Psoas muscle (tissue), 8 donors: ENCODE results near the gene STT3A. TPM values are rescaled to one million over a fixed set of nuclear protein-coding genes. Genes with fewer than 3 reads are reported as not detected.

Experiments used
- ATAC-seq, 4 donors: fragments of 200-7000 bp; cut with Tn5 transposase; one replicate each; pipeline ENCODE4 v1.9.1; 2020; ENCODE audit warnings: moderate library complexity in 3 of 4, mild to moderate bottlenecking in 2 of 4
- DNase-seq, 2 donors: peaks; one replicate each; pipeline ENCODE4 v3.0.0-alpha.2; 2020
- H3K27ac ChIP-seq: fragments of 200-600 bp; one replicate; pipeline ENCODE4 v1.8.0; 2022
- H3K27me3 ChIP-seq, 3 donors: fragments of 200-600 bp in 1 of 3; one replicate each; pipeline versions ENCODE4 v1.6.1 to v1.8.0; 2013 to 2022; ENCODE audit warnings: low read length in 2 of 3, mild to moderate bottlenecking in 2 of 3, moderate library complexity in 1 of 3; ENCODE audit not compliant: insufficient read depth in 3 of 3
- H3K36me3 ChIP-seq, 2 donors: fragments of 200-600 bp in 1 of 2; one replicate each; pipeline versions ENCODE4 v1.6.1 to v1.8.0; 2013 to 2022; ENCODE audit warnings: low read depth in 1 of 2, mild to moderate bottlenecking in 1 of 2, moderate library complexity in 1 of 2; ENCODE audit not compliant: insufficient read depth in 1 of 2
- H3K4me1 ChIP-seq: fragments of 200-600 bp; one replicate; pipeline ENCODE4 v1.8.0; 2022
- H3K4me3 ChIP-seq: fragments of 200-600 bp; one replicate; pipeline ENCODE4 v1.8.0; 2022; ENCODE audit warnings: mild to moderate bottlenecking
- H3K9me3 ChIP-seq: fragments of 200-600 bp; one replicate; pipeline ENCODE4 v1.8.0; 2022
- CTCF ChIP-seq: fragments of 200-600 bp; IDR thresholded peaks from one replicate; pipeline ENCODE4 v1.8.0; 2022; ENCODE audit warnings: antibody characterized with exemption
- WGBS, 3 donors: extraction: QIAGEN DNeasy Blood & Tissue Kit; methylation state at CpG; one replicate each; pipeline versions ENCODE4 v1.1.6 to v1.1.7; 2013; 5-methylcytosine and 5-hydroxymethylcytosine counted together
- intact Hi-C, 2 donors: fragments of 100-400 bp; cut with DNase I; formaldehyde crosslinking; loops; one replicate each; pipeline versions ENCODE4 v1.11.0 to v1.14.2; 2022
- polyA plus RNA-seq, 3 donors: library from polyadenylated mRNA; stranded (reverse); fragments of 200-250 nt; gene quantifications; one replicate each; pipeline ENCODE4 v1.2.3, GENCODE V29; 2013
- total RNA-seq, 4 donors: library from RNA; stranded (reverse); fragmentation: NEBNext Ultra II Directional in 2 of 4; extraction: Animal tissue kit (Norgen Biotek cat#: 25700) in 2 of 4; gene quantifications; one replicate each; pipeline versions ENCODE4 v1.2.1 to v1.2.4, GENCODE V29; 2021 to 2023
- donor health status: healthy with polysubstance abuse.
- donor health status: DM: no; HTN: no; CAD: no; lungs with moderate emphysema.
- donor health status: Bipolar disorder and iron deficiency.
- donor health status: healthy.
- donor health status: DM: yes; HTN: yes; CAD: no.
- donor health status: DM: no; HTN: no; CAD: no.
- donor health status: DM: no; HTN: no; CAD: no.
- donor health status: DM: yes; HTN: yes; CAD: no.

The STT3A gene
- total and polyA plus RNA-seq, 7 donors: 23.3 to 58.9 (median 31.4) TPM

GRCh38 chr11:125667151-125667550 is 74.5 kb downstream of the STT3A start:
- Histone ChIP-seq H3K4me1 (no peaks in the 10 kb centered on the region), H3K27me3 (no peaks in the 10 kb centered on the region), H3K9me3 (peaks cover 8% of the 10 kb centered on the region), H3K36me3 (no peaks in the 10 kb centered on the region), H3K27ac (no peak overlapping the region), H3K4me3 (no peak overlapping the region)
- intact Hi-C loops: no loop called here
- DNase-seq (no peak), ATAC-seq (no peak)
- no peak for TF ChIP-seq CTCF
- 97 to 98% (median 97%) methylated on average over 2 of the region's 2 CpGs for WGBS, 3 donors

DNA sequence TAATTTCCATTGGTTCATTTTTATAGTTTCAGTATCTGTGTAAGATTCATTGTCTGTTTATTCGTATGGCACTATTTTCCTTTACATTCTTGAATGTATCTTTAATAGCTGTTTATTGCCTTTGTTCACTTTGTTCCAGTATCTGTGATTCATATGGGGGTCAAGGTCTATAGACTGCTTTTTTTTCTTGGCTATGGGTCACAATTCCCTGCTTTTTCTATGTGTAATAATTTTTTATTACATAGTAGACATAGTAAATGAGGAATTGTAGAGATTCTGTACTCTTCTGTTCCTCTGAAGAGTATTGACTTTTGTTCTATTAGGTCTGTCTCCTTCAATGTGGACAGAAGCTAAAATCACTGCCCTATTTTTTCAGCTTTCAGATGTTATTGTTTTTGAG is 77.5 kb downstream of the STT3A start:
- Histone ChIP-seq H3K27ac (no peak overlapping the region), H3K9me3 (no peaks in the 10 kb centered on the region), H3K36me3 (no peaks in the 10 kb centered on the region)

DNA sequence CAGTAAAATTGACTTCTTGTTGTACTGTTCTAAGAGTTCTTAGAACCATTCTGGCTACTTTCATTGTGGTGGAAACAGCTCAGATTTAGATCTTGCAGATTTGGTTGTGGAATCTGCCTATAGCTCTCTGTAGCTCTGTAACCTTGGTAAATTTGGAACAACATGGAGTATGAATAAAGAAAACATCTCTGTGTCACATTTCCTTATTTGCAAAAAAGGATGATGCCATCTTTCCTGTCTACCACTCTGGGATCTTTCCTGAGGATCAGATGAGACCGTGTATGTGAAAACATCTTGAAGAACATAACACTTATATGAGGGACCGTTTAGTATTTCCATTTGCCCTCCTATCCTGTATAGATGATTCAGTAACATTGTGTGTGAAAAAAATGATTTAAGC is 78.9 kb downstream of the STT3A start:
- ATAC-seq (no peak), DNase-seq (no peak)
- H3K4me1 ChIP-seq: no peaks in the 10 kb centered on the region
- intact Hi-C loops: no loop called here
- H3K27ac ChIP-seq: no peak overlapping the region
- no peak for TF ChIP-seq CTCF
- no peaks in the 10 kb centered on the region for H3K36me3 ChIP-seq
- 88 to 90% (median 90%) methylated on average over 2 of the region's 2 CpGs for WGBS, 3 donors
- no peaks in the 10 kb centered on the region for H3K27me3 ChIP-seq
- no peaks in the 10 kb centered on the region for H3K9me3 ChIP-seq
- H3K4me3 ChIP-seq: no peak overlapping the region

More for the DNA sequence above, 77.5 kb downstream of the STT3A start:
- TF ChIP-seq CTCF: no peak
- intact Hi-C loops: no loop called here
- DNase-seq (no peak), ATAC-seq (no peak)
- 93 to 96% (median 94%) methylated on average over 1 of the region's 1 CpG for WGBS, 3 donors
- no peaks in the 10 kb centered on the region for H3K4me1 ChIP-seq
- H3K27me3 ChIP-seq: no peaks in the 10 kb centered on the region
- H3K4me3 ChIP-seq: no peak overlapping the region

Other genes with a start within 250 kb of the STT3A start
- gene FEZ1, start 96.6 kb upstream of the STT3A start, total RNA-seq: 1 to 10 TPM; 2.4 to 4.5 (median 3.9) TPM
- gene FEZ1, start 96.6 kb upstream of the STT3A start, polyA plus RNA-seq: 1 to 10 TPM; 2.3 to 7.6 (median 2.8) TPM
- gene EI24, start 23.4 kb upstream of the STT3A start, total RNA-seq: 100 to 1,000 TPM in 2 of 4 donors, 10 to 100 TPM in 2; 52.9 to 140 (median 93.6) TPM
- 100 to 1,000 TPM in 1 of 3 donors, 10 to 100 TPM in 2; 72.1 to 184 (median 74.4) TPM for gene EI24, start 23.4 kb upstream of the STT3A start, polyA plus RNA-seq
- under 1 TPM; 0.44 to 0.97 (median 0.69) TPM for gene CHEK1, start 32.3 kb downstream of the STT3A start, total RNA-seq
- 1 to 10 TPM in 2 of 3 donors, under 1 TPM in 1; 0.64 to 1.3 (median 1.2) TPM for gene CHEK1, start 32.3 kb downstream of the STT3A start, polyA plus RNA-seq
- not detected for gene ACRV1, start 88.0 kb downstream of the STT3A start, total RNA-seq
- under 1 TPM in 1 of 3 donors, not detected in 2; 0.03 TPM for gene ACRV1, start 88.0 kb downstream of the STT3A start, polyA plus RNA-seq
- not detected for gene PATE1, start 153.4 kb downstream of the STT3A start, total RNA-seq
- gene PATE1, start 153.4 kb downstream of the STT3A start, polyA plus RNA-seq: not detected
- under 1 TPM in 1 of 4 donors, not detected in 3; 0.17 TPM for gene PATE2, start 186.0 kb downstream of the STT3A start, total RNA-seq
- gene PATE2, start 186.0 kb downstream of the STT3A start, polyA plus RNA-seq: not detected
- not detected for gene PATE3, start 195.3 kb downstream of the STT3A start, total RNA-seq
- gene PATE3, start 195.3 kb downstream of the STT3A start, polyA plus RNA-seq: not detected
- gene PATE4, start 240.5 kb downstream of the STT3A start, total RNA-seq: not detected
- gene PATE4, start 240.5 kb downstream of the STT3A start, polyA plus RNA-seq: not detected